ENCODE results near the gene METTL25. TPM values are rescaled to one million over a fixed set of nuclear protein-coding genes. Genes with fewer than 3 reads are reported as not detected.

Gene METTL25
- total and polyA plus RNA-seq, 2 experiments from 2014 or later = 7.6 to 14.3 TPM

GRCh38 chr12:82479511-82479910, 121.2 kb downstream of the METTL25 start (continued):
- TF ChIP-seq, protein P1, sequence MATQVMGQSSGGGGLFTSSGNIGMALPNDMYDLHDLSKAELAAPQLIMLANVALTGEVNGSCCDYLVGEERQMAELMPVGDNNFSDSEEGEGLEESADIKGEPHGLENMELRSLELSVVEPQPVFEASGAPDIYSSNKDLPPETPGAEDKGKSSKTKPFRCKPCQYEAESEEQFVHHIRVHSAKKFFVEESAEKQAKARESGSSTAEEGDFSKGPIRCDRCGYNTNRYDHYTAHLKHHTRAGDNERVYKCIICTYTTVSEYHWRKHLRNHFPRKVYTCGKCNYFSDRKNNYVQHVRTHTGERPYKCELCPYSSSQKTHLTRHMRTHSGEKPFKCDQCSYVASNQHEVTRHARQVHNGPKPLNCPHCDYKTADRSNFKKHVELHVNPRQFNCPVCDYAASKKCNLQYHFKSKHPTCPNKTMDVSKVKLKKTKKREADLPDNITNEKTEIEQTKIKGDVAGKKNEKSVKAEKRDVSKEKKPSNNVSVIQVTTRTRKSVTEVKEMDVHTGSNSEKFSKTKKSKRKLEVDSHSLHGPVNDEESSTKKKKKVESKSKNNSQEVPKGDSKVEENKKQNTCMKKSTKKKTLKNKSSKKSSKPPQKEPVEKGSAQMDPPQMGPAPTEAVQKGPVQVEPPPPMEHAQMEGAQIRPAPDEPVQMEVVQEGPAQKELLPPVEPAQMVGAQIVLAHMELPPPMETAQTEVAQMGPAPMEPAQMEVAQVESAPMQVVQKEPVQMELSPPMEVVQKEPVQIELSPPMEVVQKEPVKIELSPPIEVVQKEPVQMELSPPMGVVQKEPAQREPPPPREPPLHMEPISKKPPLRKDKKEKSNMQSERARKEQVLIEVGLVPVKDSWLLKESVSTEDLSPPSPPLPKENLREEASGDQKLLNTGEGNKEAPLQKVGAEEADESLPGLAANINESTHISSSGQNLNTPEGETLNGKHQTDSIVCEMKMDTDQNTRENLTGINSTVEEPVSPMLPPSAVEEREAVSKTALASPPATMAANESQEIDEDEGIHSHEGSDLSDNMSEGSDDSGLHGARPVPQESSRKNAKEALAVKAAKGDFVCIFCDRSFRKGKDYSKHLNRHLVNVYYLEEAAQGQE (IDR thresholded peaks at IDR 0.05; ENCODE audit: unreplicated experiment) = no peak

DNA sequence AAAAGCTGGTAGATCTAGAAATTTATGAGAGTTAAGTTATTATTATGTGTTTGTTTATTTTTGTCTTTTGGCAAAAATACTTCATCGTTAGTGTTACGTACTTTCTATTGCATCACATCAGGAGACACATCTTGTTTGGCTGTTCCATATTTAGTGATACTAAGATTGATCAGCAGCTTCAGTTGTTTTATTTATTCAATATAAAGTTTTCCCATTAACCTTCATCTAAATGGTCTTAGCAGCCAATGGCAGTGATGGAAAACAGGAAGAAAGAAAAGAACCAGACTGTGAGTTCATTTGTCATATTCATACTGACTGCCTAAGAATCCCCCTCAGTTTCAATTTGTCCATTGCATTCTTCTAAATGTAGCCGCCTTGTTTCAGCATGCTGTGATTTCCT, 122.3 kb downstream of the METTL25 start:
- H3K36me3 ChIP-seq (ENCODE audit: insufficient read depth) = no peaks in the 10 kb centered on the region
- Mint-ChIP-seq H3K4me1 (peaks cover 6% of the 10 kb centered on the region; the same call in 2 of the 3 replicates), H3K27ac (no peak overlapping the region), H3K9me3 (peaks cover 5% of the 10 kb centered on the region; the same call in 1 of the 3 replicates), H3K27me3 (ENCODE audit: insufficient read depth, low read depth, poor library complexity) (peaks cover 4% of the 10 kb centered on the region), H3K4me3 (no peak overlapping the region), H3K36me3 (ENCODE audit: low read depth) (no peaks in the 10 kb centered on the region)
- peaks cover 14% of the 10 kb centered on the region for H3K4me1 ChIP-seq (ENCODE audit: insufficient read depth)
- no peaks in the 10 kb centered on the region for H3F3A ChIP-seq (replicated peaks; ENCODE audit: low read depth)
- H2AFZ ChIP-seq = no peak overlapping the region
- H3K79me2 ChIP-seq (replicated peaks; ENCODE audit: insufficient read depth) = no peaks in the 10 kb centered on the region
- no peak overlapping the region for H3K4me3 ChIP-seq
- H4K20me1 ChIP-seq (replicated peaks; ENCODE audit: insufficient read depth) = no peaks in the 10 kb centered on the region
- DNase-seq (ENCODE audit: low spot score) = no peak
- no peaks in the 10 kb centered on the region for H3K9me2 ChIP-seq (ENCODE audit: insufficient read depth)
- no peak for ATAC-seq
- no peak overlapping the region for H3K4me2 ChIP-seq
- no peak overlapping the region for H3K27ac ChIP-seq (ENCODE audit: low read depth)
- H3K27me3 ChIP-seq (ENCODE audit: insufficient read depth) = no peaks in the 10 kb centered on the region
- TF ChIP-seq NANOG (IDR thresholded peaks at IDR 0.05; ENCODE audit: borderline replicate concordance) (no peak), POLR2AphosphoS5 (IDR thresholded peaks at IDR 0.05; ENCODE audit: low read depth) (no peak), EZH2phosphoT487 (IDR thresholded peaks at IDR 0.05; ENCODE audit: unreplicated experiment) (no peak), EZH2 (IDR thresholded peaks at IDR 0.05; ENCODE audit: low read depth, unreplicated experiment) (no peak), ZNF462 (CRISPR knock-in tag; IDR thresholded peaks at IDR 0.05) (no peak), CREB1 (CRISPR knock-in tag; IDR thresholded peaks at IDR 0.05; ENCODE audit: low read depth) (no peak), ETS1 (IDR thresholded peaks at IDR 0.05) (no peak), ZNF331 (CRISPR knock-in tag; IDR thresholded peaks at IDR 0.05; ENCODE audit: low read depth) (no peak)
- TF ChIP-seq, protein P2, sequence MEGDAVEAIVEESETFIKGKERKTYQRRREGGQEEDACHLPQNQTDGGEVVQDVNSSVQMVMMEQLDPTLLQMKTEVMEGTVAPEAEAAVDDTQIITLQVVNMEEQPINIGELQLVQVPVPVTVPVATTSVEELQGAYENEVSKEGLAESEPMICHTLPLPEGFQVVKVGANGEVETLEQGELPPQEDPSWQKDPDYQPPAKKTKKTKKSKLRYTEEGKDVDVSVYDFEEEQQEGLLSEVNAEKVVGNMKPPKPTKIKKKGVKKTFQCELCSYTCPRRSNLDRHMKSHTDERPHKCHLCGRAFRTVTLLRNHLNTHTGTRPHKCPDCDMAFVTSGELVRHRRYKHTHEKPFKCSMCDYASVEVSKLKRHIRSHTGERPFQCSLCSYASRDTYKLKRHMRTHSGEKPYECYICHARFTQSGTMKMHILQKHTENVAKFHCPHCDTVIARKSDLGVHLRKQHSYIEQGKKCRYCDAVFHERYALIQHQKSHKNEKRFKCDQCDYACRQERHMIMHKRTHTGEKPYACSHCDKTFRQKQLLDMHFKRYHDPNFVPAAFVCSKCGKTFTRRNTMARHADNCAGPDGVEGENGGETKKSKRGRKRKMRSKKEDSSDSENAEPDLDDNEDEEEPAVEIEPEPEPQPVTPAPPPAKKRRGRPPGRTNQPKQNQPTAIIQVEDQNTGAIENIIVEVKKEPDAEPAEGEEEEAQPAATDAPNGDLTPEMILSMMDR (conservative IDR thresholded peaks at IDR 0.05; ENCODE audit: low read depth in 2 of 2) = no peak
